Lower lobe of right lung (tissue), 2 donors: Measurements from ENCODE around the gene LPCAT4. TPM values are rescaled to one million over a fixed set of nuclear protein-coding genes. Genes with fewer than 3 reads are reported as not detected.
A peak's percentile ranks its signal among the peaks of the same experiment; 100 is the strongest.

Source experiments
- ATAC-seq, 2 donors: fragments of 200-7000 bp; cut with Tn5 transposase; one replicate each; pipeline ENCODE4 v1.9.1; 2020 to 2022; ENCODE audit warnings: mild to moderate bottlenecking in 2 of 2, moderate library complexity in 2 of 2
- DNase-seq: peaks from one replicate; pipeline ENCODE4 v3.0.0-alpha.2; 2020
- H3K27ac ChIP-seq: fragments of 200-600 bp; one replicate; pipeline ENCODE4 v1.8.0; 2022
- H3K27me3 ChIP-seq: fragments of 200-600 bp; one replicate; pipeline ENCODE4 v1.8.0; 2022; ENCODE audit warnings: low read depth
- H3K36me3 ChIP-seq: fragments of 200-600 bp; one replicate; pipeline ENCODE4 v1.8.0; 2022; ENCODE audit warnings: mild to moderate bottlenecking
- H3K4me1 ChIP-seq: fragments of 200-600 bp; one replicate; pipeline ENCODE4 v1.8.0; 2022
- H3K4me3 ChIP-seq: fragments of 200-600 bp; one replicate; pipeline ENCODE4 v1.8.0; 2022; ENCODE audit warnings: mild to moderate bottlenecking
- H3K9me3 ChIP-seq: fragments of 200-600 bp; one replicate; pipeline ENCODE4 v1.8.0; 2022
- intact Hi-C: fragments of 100-400 bp; cut with DNase I; formaldehyde crosslinking; loops from one replicate; pipeline ENCODE4 v1.11.0; 2022
- total RNA-seq: library from RNA; stranded (reverse); fragmentation: NEBNext Ultra II Directional; extraction: Animal tissue kit (Norgen Biotek cat#: 25700); gene quantifications from one replicate; pipeline ENCODE4 v1.2.1, GENCODE V29; 2021
- TF ChIP-seq, protein P1 (sequence below): fragments of 200-600 bp; IDR thresholded peaks from one replicate; pipeline ENCODE4 v1.8.0; 2022; ENCODE audit warnings: antibody characterized with exemption, mild to moderate bottlenecking
- donor health status: DM: no; HTN: yes; CAD: no; lungs with severe emphysema.

The LPCAT4 gene
- total RNA-seq, 1 donor from 2014 or later: 37.0 TPM

DNA sequence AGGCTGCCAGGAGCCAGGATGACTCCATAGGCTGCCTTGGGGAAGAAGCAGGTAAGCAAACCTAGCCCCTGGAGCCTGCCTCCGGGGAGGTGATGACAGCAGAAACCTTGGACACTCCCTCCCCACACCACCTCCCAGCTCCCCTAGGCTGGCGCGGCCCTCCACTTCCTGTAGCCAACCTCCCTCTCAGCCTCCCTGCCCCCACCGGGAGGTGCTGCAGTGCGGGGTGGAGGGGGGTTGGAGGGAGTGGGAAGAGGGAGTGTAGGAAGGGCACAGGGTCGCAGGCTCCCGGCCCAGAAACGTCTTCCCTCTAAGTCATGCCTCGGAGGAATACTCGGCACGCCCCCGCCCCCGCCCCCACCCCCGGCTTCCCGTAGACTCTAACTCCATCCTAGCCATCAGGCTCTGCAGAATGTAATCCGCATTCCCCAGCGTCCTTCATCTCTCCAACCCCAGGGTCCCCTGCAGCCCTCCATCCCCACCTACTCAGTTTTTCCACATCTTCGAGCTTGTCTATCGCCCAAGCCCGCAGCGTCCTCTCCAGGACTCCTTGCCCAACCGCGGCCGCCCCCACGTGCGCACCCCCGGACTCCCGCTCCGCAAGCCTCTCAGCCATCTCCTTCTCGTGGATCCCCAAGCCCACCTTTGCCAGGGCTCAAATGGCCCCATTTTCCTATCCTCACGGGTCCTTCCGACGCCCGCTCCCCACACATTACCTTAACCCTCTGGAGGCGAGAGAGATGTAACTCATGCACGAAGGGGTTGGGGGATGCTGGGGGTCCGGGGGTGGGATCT is 528 bp downstream of the LPCAT4 start:
- H3K27ac ChIP-seq: peak overlapping the region; percentile 99
- intact Hi-C loops: no loop called here

DNA sequence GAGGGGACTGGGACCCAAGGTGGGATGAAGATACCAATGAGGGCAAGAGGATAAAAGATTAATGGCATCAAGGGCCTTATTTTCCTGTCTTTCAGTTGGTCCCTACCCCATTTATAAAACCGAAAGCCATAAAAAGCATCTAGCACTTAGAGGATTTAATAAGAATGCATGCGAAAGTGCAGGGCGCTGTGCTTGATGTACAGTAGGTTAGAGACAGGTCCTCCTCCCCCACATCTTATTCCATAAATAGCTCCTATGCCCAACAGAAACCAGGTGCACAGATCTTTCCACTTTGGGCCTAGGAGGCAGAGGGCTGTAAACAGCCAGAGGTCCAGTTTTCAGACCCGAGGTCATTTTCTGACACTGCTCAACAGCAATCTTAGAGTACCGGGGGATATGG is 1.2 kb downstream of the LPCAT4 start:
- intact Hi-C loops: no loop called here
- DNase-seq (no peak), ATAC-seq (no peak)
- Histone ChIP-seq H3K4me3 (peak overlapping the region; percentile 95), H3K4me1 (peaks cover 18% of the 10 kb centered on the region), H3K27me3 (no peaks in the 10 kb centered on the region), H3K36me3 (peaks cover 18% of the 10 kb centered on the region), H3K27ac (peak overlapping the region; percentile 99), H3K9me3 (no peaks in the 10 kb centered on the region)
- TF ChIP-seq, protein P1, sequence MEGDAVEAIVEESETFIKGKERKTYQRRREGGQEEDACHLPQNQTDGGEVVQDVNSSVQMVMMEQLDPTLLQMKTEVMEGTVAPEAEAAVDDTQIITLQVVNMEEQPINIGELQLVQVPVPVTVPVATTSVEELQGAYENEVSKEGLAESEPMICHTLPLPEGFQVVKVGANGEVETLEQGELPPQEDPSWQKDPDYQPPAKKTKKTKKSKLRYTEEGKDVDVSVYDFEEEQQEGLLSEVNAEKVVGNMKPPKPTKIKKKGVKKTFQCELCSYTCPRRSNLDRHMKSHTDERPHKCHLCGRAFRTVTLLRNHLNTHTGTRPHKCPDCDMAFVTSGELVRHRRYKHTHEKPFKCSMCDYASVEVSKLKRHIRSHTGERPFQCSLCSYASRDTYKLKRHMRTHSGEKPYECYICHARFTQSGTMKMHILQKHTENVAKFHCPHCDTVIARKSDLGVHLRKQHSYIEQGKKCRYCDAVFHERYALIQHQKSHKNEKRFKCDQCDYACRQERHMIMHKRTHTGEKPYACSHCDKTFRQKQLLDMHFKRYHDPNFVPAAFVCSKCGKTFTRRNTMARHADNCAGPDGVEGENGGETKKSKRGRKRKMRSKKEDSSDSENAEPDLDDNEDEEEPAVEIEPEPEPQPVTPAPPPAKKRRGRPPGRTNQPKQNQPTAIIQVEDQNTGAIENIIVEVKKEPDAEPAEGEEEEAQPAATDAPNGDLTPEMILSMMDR: no peak

More for the DNA sequence above, 528 bp downstream of the LPCAT4 start:
- H3K4me3 ChIP-seq: peak overlapping the region; percentile 95
- peaks cover 12% of the 10 kb centered on the region for H3K36me3 ChIP-seq
- no peaks in the 10 kb centered on the region for H3K9me3 ChIP-seq
- TF ChIP-seq, protein P1: no peak
- H3K27me3 ChIP-seq: no peaks in the 10 kb centered on the region
- ATAC-seq (peak; percentile 59 to 64), DNase-seq (peak; percentile 73)
- peaks cover 18% of the 10 kb centered on the region for H3K4me1 ChIP-seq

DNA sequence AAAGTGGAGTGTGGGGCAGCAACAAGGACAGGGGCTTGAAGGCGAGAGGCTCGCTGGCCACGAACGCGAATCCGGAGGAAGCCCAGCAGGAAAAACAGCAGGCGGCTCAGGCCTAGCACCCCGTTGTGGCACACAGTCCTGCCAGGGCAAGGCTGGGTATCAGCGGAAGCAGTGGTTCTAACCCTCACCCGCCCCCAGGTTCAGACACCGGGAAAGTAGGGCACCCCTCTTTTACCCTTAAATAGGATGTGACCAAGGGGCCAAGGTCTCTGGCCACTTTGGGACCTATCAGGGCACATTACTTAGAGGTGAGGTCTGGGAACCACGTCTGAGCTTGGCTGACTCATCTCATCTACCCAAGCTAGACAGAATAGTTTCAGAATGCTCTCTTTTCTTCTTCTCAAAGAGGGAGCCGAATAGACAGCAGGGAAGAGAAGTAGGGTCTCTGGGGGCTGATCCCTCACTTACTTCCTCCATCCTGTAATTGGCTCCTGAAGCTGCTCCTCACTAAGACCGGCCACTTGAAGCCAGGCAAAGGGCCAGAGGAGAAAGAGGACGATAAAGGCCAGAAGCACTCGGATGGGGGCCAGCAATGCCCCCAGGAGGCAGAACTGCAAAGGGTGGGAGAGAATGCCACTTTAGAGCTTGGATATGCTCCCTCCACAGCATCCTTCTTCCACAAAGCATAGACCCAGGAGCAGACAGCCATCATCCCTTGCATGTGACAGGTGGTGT is 1.7 kb downstream of the LPCAT4 start:
- intact Hi-C loops: no loop called here
- Histone ChIP-seq H3K9me3 (no peaks in the 10 kb centered on the region), H3K27me3 (no peaks in the 10 kb centered on the region), H3K4me1 (peaks cover 18% of the 10 kb centered on the region), H3K27ac (peak overlapping the region; percentile 4), H3K4me3 (no peak overlapping the region), H3K36me3 (peaks cover 22% of the 10 kb centered on the region)
- TF ChIP-seq, protein P1: no peak
- no peak for ATAC-seq
- no peak for DNase-seq

DNA sequence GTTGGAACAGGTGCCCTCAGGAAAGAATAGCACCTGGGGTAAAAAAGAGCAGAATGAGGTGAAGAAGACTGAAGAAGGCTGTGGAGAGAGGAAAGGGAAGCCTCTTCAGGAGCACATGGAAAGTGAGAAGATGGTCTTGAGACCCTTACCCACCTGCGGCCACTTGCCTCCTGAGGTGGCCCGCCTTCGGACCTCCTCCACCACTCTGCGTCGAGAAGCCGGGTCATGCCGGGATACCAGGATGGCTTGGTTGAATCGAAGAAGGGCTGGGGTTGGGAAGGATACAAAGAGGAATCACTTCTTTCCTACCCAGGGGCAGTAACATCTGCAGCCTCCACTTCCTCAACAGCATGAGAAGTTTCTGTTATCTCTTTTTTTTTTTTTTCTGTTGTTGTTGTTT is 3.0 kb downstream of the LPCAT4 start:
- Histone ChIP-seq H3K4me3 (no peak overlapping the region), H3K9me3 (no peaks in the 10 kb centered on the region), H3K4me1 (peaks cover 18% of the 10 kb centered on the region), H3K27me3 (no peaks in the 10 kb centered on the region), H3K36me3 (peaks cover 34% of the 10 kb centered on the region), H3K27ac (no peak overlapping the region)
- DNase-seq: no peak
- TF ChIP-seq, protein P1: no peak
- ATAC-seq: no peak
- intact Hi-C loops: no loop called here

DNA sequence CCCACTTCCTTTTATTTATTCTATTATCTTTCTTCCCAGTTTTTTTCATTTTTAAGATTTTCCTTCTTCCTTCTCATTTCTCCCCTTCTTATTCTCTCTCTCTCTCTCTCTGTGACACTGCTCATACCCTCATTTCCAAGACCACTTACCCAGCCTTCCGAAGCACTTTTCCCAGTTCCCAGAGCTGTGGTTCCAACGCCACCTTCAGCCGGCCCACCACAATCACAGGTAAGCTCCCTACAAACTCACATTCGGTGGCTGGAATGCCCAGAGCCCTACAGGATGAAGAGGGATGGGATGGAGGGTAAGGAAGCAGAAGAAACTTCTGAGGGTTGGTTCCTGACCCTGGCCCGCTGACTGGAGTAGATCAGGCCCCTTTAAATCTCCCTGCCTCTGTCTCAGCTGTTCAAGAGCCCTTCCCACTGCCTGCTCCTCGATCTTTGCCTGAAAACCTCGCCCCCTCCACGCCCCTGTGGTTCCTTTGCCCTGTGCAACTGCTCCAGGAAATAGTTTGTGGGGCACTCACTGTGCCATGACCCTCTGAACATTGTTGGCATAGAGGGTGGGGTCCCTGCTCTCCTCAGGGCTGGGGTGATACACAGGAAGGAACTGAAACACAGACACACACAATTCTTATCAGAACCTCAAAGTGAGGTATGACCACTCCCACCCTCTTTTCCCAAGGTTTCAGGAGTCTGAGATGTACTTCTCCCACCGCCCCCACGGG is 4.8 kb downstream of the LPCAT4 start:
- Histone ChIP-seq H3K36me3 (peaks cover 52% of the 10 kb centered on the region), H3K27me3 (no peaks in the 10 kb centered on the region), H3K4me1 (peaks cover 11% of the 10 kb centered on the region), H3K4me3 (no peak overlapping the region), H3K9me3 (no peaks in the 10 kb centered on the region), H3K27ac (no peak overlapping the region)
- TF ChIP-seq, protein P1: no peak
- intact Hi-C loops: no loop called here
- DNase-seq (no peak), ATAC-seq (no peak)
